GM19238 (cell line): ENCODE results near the gene GGTLC3.
"Not testable (repeated sequence)": the region's sequence is repeated elsewhere in the genome, so short reads cannot be mapped to it uniquely, and the experiment has no call there.

Experiments used
- DNase-seq: peaks from one replicate; pipeline ENCODE4 v3.0.0; 2011; ENCODE audit warnings: low spot score; ENCODE audit not compliant: insufficient read length

GGTLC3 gene

GRCh38 chr22:18513454-18513853 lies 4.5 kb downstream of the GGTLC3 start:
- not testable (repeated sequence) for DNase-seq

GRCh38 chr22:18512378-18512777 lies 5.6 kb downstream of the GGTLC3 start:
- DNase-seq: not testable (repeated sequence)

GRCh38 chr22:18511327-18511726 lies 6.6 kb downstream of the GGTLC3 start:
- DNase-seq: not testable (repeated sequence)

- DNase-seq: not testable (repeated sequence)
Observed at GRCh38 chr22:18496227-18496626, 21.7 kb downstream of the GGTLC3 start.
